Neural crest cell (in vitro differentiated cells): ENCODE measurements around the gene PTPRK. TPM values are rescaled to one million over a fixed set of nuclear protein-coding genes. Genes with fewer than 3 reads are reported as not detected.

Experiments
- DNase-seq: peaks from one replicate; pipeline ENCODE4 v3.0.0; 2021; ENCODE audit warnings: low read depth, mixed read lengths, low spot score
- H3K27ac Mint-ChIP-seq: one replicate; pipeline ENCODE4 v1.8.0; 2021; ENCODE audit warnings: mild to moderate bottlenecking, mixed read lengths; ENCODE audit not compliant: unreplicated experiment
- H3K27me3 Mint-ChIP-seq: 2 replicates; pipeline ENCODE4 v1.8.0; 2021; ENCODE audit warnings: low read depth, mild to moderate bottlenecking, mixed read lengths
- H3K36me3 Mint-ChIP-seq: 2 replicates; pipeline ENCODE4 v1.8.0; 2021; ENCODE audit warnings: low read depth, mild to moderate bottlenecking, mixed read lengths
- H3K4me1 Mint-ChIP-seq: 2 replicates; pipeline ENCODE4 v1.8.0; 2021; ENCODE audit warnings: mixed read lengths
- H3K4me3 Mint-ChIP-seq: one replicate; pipeline ENCODE4 v1.8.0; 2021; ENCODE audit warnings: mild to moderate bottlenecking, mixed read lengths
- H3K9me3 Mint-ChIP-seq: 2 replicates; pipeline ENCODE4 v1.8.0; 2021; ENCODE audit warnings: mixed read lengths
- total RNA-seq: library from RNA; stranded (reverse); gene quantifications from 2 replicates; pipeline ENCODE4 v1.2.1, GENCODE V29; 2021
- TF ChIP-seq, protein P1 (sequence below): fragments of 200-600 bp; sonication (generic); conservative IDR thresholded peaks from 2 replicates; pipeline ENCODE4 v1.5.0; 2021; ENCODE audit warnings: antibody characterized with exemption, mild to moderate bottlenecking

PTPRK gene
- total RNA-seq, 1 donor from 2014 or later = 30.8 TPM

DNA sequence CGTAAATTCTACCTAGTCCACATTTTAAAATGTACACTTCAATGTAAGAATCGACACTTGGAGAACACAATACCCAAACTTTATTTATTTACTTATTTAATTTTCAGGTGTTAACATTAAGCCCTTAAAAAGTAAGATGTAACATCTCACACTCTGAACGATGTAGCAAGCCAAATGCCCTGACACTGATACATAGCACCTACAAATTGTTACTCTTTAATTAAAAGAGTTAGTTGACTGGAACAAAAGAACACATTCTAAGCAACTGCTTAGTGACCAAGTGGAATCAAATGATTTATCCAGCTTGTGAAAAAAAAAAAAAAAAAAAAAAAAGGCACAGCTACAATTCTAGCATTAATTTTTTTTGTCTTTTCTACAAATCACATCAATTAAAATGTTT lies 327.4 kb downstream of the PTPRK start:
- DNase-seq = no peak
- Mint-ChIP-seq H3K27me3 (no peaks in the 10 kb centered on the region), H3K4me3 (no peak overlapping the region), H3K27ac (no peak overlapping the region), H3K9me3 (peaks cover 4% of the 10 kb centered on the region), H3K36me3 (no peaks in the 10 kb centered on the region), H3K4me1 (peaks cover 5% of the 10 kb centered on the region)
- TF ChIP-seq, protein P1, sequence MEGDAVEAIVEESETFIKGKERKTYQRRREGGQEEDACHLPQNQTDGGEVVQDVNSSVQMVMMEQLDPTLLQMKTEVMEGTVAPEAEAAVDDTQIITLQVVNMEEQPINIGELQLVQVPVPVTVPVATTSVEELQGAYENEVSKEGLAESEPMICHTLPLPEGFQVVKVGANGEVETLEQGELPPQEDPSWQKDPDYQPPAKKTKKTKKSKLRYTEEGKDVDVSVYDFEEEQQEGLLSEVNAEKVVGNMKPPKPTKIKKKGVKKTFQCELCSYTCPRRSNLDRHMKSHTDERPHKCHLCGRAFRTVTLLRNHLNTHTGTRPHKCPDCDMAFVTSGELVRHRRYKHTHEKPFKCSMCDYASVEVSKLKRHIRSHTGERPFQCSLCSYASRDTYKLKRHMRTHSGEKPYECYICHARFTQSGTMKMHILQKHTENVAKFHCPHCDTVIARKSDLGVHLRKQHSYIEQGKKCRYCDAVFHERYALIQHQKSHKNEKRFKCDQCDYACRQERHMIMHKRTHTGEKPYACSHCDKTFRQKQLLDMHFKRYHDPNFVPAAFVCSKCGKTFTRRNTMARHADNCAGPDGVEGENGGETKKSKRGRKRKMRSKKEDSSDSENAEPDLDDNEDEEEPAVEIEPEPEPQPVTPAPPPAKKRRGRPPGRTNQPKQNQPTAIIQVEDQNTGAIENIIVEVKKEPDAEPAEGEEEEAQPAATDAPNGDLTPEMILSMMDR = no peak

GRCh38 chr6:128188678-128189077 lies 331.7 kb downstream of the PTPRK start:
- DNase-seq = no peak
- peaks cover 4% of the 10 kb centered on the region for H3K9me3 Mint-ChIP-seq
- TF ChIP-seq, protein P1 = no peak
- peaks cover 5% of the 10 kb centered on the region for H3K4me1 Mint-ChIP-seq
- no peaks in the 10 kb centered on the region for H3K36me3 Mint-ChIP-seq
- H3K27ac Mint-ChIP-seq = no peak overlapping the region
- no peaks in the 10 kb centered on the region for H3K27me3 Mint-ChIP-seq
- no peak overlapping the region for H3K4me3 Mint-ChIP-seq

DNA sequence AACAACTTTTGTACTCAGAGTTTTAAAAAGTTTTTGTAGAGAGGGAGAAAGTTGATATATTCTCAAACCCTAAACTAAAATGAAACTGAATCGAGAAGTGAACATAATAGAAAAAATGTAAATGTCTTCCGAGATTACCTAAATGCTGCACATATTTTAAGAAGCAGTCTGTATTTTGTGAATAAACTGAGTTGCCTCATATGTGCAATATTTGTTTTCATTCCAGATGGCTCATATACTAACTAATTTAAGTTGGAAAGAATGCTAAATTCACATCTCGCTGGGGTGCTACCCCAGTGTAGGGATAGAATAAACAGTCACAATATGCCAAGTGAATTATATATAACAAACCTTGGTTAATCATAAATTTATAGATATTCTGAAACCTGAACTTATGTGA lies 333.7 kb downstream of the PTPRK start:
- TF ChIP-seq, protein P1 = no peak
- Mint-ChIP-seq H3K4me3 (no peak overlapping the region), H3K9me3 (peaks cover 4% of the 10 kb centered on the region), H3K4me1 (no peaks in the 10 kb centered on the region), H3K36me3 (no peaks in the 10 kb centered on the region), H3K27ac (no peak overlapping the region), H3K27me3 (no peaks in the 10 kb centered on the region)
- no peak for DNase-seq

- Mint-ChIP-seq H3K36me3 (no peaks in the 10 kb centered on the region), H3K4me3 (no peak overlapping the region), H3K4me1 (no peaks in the 10 kb centered on the region), H3K27me3 (no peaks in the 10 kb centered on the region), H3K27ac (no peak overlapping the region), H3K9me3 (no peaks in the 10 kb centered on the region)
- TF ChIP-seq, protein P1 = no peak
- DNase-seq = no peak
Measured at GRCh38 chr6:128179876-128180438, 340.4 kb downstream of the PTPRK start.

DNA sequence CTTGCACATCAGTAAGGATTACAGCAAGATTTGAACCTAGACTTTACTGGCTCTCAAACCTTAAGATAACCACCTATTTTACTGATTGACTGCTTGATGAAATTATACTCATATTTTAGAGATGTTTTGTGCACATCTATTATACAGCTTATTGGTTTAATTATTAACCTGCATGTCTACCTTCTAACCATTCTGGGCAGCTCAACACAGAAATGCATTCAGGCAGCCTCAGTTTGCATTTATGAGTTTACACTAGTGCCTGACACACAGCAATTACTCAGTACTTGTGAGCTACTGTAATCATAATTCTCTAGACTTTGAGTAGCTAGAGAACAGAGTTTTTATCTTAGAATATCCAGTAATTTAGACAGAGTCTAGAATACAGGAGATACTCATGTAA lies 345.7 kb downstream of the PTPRK start:
- Mint-ChIP-seq H3K4me3 (no peak overlapping the region), H3K36me3 (no peaks in the 10 kb centered on the region), H3K9me3 (no peaks in the 10 kb centered on the region), H3K27me3 (no peaks in the 10 kb centered on the region), H3K27ac (no peak overlapping the region), H3K4me1 (no peaks in the 10 kb centered on the region)
- DNase-seq = no peak
- TF ChIP-seq, protein P1 = no peak
